HG03108 (cell line): ENCODE data around the gene AKR1E2.

Source experiments
- ATAC-seq: cut with Tn5 transposase; IDR thresholded peaks from one replicate; pipeline ENCODE4 v1.9.1; 2021; ENCODE audit warnings: moderate library complexity; ENCODE audit not compliant: unreplicated experiment

The AKR1E2 gene

GRCh38 chr10:4825868-4826791, at the start of gene AKR1E2:
TSS of gene AKR1E2 (plus strand) at chr10:4826207. CDS start at chr10:4826325, 118 bp downstream.
- no peak for ATAC-seq

GRCh38 chr10:4776234-4776638, 49.8 kb upstream of the AKR1E2 start:
- no peak for ATAC-seq

- no peak for ATAC-seq
These were observed 47.2 kb upstream of the AKR1E2 start for GRCh38 chr10:4778761-4779160.

DNA sequence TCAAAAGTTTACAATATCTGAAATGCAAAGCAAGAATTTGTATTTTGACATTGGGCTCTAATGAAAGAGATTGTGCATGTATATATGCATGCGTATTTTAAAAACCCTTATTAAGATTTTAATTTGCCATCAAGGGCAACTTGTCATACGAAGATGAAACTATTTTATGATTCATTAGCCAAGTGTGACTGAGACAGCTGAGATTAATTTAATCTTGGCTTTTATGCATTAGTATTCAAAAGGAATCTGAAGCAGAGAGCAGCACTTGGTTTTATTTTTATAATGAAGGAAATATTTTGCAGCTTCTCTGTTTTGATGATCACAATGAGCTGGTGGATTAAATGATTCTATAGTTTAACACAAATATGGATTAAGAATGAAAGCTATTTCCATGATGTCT, 45.9 kb upstream of the AKR1E2 start:
- no peak for ATAC-seq

DNA sequence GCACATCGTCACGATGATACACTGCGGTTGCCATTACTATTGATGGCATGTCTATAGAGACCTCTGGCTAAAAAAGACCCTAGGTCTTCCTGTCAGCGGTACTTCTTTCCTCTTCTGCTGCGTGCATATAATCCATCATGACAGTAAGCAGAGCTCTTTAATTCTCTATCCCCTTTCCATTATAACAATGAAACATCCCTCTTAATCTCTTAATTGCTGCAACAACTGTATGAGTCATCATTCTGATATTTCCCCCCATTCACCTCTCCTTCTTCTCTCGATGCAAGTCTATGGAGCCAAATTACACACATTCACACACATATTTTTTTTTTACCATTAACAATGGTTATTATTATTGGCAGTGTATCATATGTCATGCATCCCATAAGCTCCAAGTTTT, 45.2 kb upstream of the AKR1E2 start:
- ATAC-seq: no peak

DNA sequence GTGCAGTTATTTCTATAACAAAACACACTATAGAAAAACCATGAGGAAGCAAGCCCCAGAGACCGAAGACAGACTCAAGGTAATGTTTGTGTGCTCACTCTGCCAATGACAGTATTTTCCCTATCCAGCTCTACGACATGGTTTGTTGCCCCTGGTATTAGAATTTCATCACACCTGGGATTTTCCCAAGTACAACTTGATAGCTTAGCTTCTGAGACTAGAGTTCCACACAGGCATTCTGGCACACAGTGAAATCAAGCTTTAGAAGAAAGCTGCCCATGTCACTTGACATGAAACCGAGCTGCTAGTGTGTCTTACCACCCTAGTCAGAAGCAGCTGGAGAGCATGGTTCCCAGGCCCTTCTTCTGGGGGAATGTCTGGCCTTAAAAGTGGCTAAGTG, 44.1 kb upstream of the AKR1E2 start:
- no peak for ATAC-seq

DNA sequence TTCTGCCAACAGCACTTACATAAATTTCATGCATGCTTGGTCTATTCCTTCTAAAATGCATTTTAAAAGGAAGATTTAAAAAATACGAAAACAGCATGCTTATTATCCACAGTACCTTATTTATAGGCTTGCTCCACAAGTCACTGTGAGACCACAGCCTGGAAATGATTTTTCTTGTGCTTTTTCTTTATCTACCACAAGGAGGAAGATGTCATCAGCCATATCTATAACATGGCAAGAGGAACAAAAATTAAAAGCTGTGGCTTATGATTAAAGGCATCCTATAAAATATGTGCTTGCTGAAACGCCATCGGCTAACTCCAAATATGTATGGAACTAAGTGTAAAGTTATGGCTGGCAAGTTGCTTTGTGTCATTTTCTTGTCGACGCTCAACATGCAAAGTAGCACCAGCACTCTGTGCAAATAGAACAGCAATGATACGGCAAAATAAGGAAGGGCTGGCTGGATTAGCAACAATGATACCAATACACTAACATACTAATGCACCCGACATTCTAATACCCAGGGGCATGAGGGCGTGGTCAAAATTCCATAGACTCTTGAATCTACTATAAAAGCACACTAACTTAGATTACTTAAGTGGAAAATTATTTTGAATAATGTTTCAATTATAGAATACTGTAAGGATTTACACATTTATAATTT, 41.2 kb upstream of the AKR1E2 start:
- ATAC-seq: no peak

DNA sequence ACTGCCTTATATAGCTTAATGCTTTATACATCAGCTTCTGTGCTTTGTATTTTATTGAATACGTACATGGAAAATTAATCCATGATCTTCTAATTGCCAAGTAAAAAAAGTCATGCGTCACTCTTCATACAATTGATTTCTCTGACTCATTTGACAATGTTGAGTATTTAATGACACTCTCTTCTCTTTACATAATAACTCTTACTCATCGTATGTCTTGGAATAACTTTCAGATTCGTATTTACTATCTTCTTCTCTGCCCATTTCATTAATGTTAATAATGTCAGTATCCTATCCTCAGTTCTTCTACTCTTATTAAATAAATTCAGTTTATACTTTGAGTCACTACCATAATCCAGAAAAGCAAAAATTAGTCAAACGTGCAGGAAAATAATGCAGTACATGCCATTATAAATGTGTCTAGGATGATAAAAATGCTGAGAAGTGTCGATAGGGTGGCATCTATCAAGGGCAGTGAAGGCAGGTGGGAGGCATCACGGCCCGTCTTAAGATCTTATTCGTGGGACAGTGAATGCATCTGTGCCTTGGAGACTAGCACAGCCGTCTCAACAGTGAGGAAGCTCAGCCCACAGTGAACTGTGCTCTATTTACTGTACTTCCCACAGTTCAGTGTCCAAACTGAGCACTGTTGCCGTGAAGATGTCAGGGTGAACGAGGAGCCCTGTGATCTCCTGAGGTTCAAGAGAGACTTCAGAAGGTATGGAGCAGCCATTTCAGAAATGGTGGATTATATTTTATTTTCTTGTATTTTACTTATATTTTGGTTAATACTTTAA, 39.8 kb upstream of the AKR1E2 start:
- no peak for ATAC-seq

DNA sequence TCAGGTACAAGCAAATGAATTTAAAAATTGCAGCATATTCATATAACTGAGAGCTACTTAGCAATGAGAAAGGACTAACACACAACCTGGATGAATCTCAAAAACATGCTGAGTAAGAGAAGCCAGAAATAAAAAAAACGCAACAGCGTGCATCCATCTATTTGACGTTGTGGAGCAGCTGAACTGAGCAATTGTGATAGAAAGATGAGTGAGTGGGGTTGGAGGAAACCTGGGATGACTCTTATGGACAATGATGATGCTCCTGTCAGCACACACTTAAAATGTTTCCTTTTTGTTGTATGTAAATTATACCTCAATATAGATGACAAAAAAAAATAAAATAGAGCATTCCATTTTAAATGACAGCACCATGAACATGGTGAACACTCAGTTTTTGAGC, 36.0 kb upstream of the AKR1E2 start:
- no peak for ATAC-seq

GRCh38 chr10:4790922-4791321, 35.1 kb upstream of the AKR1E2 start:
- no peak for ATAC-seq

- ATAC-seq: no peak
These were observed 33.6 kb upstream of the AKR1E2 start for GRCh38 chr10:4792381-4792780.

DNA sequence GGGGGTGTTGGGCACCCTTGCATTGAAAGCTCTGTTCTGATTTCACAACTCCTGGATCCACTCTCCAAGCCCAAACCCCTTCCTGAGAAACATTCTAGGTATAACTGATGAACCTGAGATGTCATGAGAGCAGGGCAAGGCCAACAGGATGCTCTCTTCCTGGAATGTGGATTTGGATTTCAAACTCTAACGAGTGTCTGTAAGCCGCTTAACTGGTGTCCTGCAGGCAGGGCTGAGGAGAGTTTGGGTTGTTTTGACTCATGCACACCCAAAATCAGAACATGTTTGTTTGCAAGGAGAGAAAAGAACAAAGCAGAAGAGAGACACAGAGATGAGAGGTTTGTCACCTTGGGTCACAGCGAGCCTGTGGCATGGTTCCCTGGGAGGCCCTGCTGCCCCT, 24.6 kb upstream of the AKR1E2 start:
- ATAC-seq: no peak

- ATAC-seq: no peak
These were observed 23.1 kb upstream of the AKR1E2 start for GRCh38 chr10:4802711-4803487.

GRCh38 chr10:4803822-4804221, 22.2 kb upstream of the AKR1E2 start:
- no peak for ATAC-seq

DNA sequence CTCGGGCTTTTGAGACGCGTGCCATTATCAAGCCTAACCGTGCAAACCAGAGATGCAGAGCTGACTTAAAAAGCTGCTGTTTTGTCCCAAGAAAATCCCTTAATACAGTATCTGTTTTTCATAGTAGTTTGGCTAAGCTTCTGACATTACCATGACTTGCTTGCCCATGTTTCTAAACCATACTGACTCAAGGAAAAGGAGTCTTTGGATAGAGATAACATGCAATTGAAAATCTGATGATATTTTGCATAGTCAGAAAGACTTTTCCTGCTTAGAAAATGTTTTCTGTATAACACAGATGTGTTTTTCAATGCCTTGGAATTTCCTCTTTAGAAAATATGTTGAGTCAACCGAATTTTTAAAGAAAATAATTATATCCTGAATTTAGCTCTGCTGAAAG, 21.5 kb upstream of the AKR1E2 start:
- no peak for ATAC-seq

DNA sequence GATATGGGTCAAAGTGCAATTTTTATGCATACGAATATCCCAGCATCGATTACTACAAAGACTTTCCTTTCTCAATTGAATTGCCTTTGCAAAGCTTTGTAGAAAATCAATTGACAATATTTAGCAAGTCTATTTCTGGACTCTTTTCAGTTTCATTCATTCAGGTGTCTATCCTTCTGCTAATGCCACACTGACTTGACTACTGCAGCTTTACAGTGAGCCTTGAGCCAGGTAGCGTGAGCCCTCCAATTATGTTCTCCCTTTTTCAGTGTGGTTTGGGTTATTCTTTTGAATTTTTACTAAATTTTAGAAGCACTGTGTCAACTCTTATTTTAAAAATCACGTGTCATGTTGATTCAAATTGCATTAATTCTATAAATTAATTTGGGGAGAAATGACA, 19.5 kb upstream of the AKR1E2 start:
- no peak for ATAC-seq

DNA sequence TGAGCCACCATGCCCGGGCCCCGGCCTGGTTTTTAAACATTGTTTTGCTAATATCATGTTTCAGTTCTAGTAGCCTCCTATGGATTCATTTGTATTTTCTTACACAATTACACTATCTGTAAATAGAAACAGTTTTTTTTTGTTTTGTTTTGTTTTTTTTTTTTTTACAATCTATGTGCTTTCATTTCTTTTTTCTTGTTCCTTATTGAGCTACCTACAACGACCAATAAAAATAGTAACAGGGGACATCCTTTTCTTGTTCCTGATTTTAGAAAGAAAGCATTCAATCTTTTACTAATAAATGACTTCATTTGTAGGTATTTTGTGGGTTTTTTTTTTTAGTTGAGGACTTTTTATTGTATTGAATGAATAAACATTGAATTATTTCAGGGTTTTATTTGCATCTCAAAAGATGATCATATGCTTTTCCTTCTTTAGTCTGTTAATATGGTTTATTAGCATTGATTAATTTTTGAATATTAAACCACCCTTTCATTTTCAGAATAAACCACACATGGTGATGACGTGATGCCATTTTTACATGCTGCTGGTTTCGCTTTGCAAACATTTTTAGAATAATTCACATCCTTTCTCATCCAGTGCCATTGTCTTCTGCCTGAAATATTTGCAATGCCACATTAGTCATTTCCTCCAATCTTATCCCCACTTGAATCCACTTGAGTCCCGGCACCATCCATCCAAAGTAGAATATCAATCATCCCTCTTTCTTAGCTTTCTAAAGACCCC, 18.1 kb upstream of the AKR1E2 start:
- ATAC-seq: peak; percentile 46

DNA sequence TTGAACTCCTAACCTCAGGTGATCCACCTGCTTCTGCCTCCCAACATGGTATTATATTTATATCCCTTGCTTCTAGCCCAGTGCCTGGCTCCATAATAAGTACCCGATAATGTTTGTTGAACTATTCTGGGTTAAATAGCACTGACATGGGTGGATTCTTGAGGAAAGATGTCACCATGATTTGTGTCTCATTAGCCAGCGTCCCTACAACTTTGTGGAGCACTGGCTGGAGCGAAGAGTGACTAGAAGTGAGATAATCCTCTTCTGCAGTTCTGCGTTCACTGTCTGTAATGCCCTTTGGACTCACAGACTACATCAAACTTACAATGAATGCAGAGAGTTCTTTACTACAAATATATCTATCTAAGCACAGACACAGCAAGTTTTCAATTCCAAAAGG, 16.9 kb upstream of the AKR1E2 start:
- no peak for ATAC-seq

- no peak for ATAC-seq
These were observed 15.9 kb upstream of the AKR1E2 start for GRCh38 chr10:4810092-4810491.

DNA sequence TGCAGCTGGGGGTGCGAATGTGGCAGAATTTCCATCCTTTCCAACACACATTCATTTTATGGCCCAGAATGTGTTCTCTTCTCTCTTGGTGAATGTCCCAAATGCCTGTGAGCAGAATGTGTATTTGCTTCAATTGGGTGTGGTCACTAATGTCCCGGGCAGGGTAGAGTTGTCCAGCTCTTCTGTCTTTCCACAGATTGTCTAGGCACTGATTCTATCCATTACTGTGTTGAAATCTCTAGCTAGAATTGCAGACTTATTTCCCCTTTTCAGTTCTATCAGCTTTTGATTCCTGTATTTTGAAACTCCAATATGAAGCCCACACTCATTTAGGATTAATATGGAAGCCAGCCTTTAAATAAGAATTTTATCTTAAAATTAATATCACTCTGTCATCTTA, 14.0 kb upstream of the AKR1E2 start:
- no peak for ATAC-seq
